Heart left ventricle (tissue), 13 donors: Measurements from ENCODE around the gene GCNT2.

Source experiments
- CTCF ChIP-seq, 12 donors: fragments of 200-600 bp; sonication (generic) in 4 of 12; IDR thresholded peaks; one replicate each; pipeline versions ENCODE4 v1.5.0 to v1.8.0; 2018 to 2022; ENCODE audit warnings: antibody characterized with exemption in 12 of 12, mild to moderate bottlenecking in 5 of 12
- POLR2A ChIP-seq, 2 donors: fragments of 450-650 bp; IDR thresholded peaks; one replicate each; pipeline ENCODE4 v1.6.1; 2017; ENCODE audit warnings: antibody characterized with exemption in 2 of 2, mild to moderate bottlenecking in 2 of 2, moderate library complexity in 2 of 2
- donor health status: ischemic (EF 13 %, LVEDD 7.1; RV severe dilation, severe dysfunction).
- donor health status: DM: no; HTN: yes; CAD: no.
- donor health status: DM: no; HTN: no; CAD: no.
- donor health status: ischemic (EF 25% LVEDD 6.9; RV normal size, moderate dysfunction).
- donor health status: ischemic (EF 25% LVEDD 5.7; RV mildly dilated, moderate dysfunction).
- donor health status: ischemic (EF 35%, LVEDD 5.7; RV mildly dilated, moderate dysfunction).
- donor health status: nonischemic (EF 11% LVEDD 7.7; RV severe dilation, severe dysfunction).
- donor health status: DM: yes; HTN: yes; CAD: no.
- donor health status: PGD.
- donor health status: ischemic (EF 29% LVEDD 5.4; RV normal size, mild dysfunction).
- donor health status: nonischemic (EF 23%, LVEDD 6.1; RV moderate dilation, normal function).

GRCh38 chr6:10487668-10488327 lies 33.4 kb upstream of the GCNT2 start:
- TF ChIP-seq CTCF (IDR thresholded peaks at IDR 0.05) (no peak), POLR2A (IDR thresholded peaks at IDR 0.05) (no peak)
